SKM-1 (cell line): Measurements from ENCODE around the gene CAMKMT.

Experiments used
- DNase-seq: peaks from one replicate; lab custom pipeline; 2025; ENCODE audit not compliant: unreplicated experiment; lab: John Stamatoyannopoulos, UW

The CAMKMT gene

GRCh38 chr2:44767691-44768090, 405.9 kb downstream of the CAMKMT start:
- no peak for DNase-seq

- DNase-seq, result no peak
Observed at GRCh38 chr2:44768438-44769236, 406.9 kb downstream of the CAMKMT start.

GRCh38 chr2:44769349-44770011, 407.7 kb downstream of the CAMKMT start:
- DNase-seq, result no peak

GRCh38 chr2:44770221-44771195, 408.8 kb downstream of the CAMKMT start:
- DNase-seq, result no peak

- DNase-seq, result no peak
Observed at GRCh38 chr2:44771522-44771921, 409.8 kb downstream of the CAMKMT start.

GRCh38 chr2:44772131-44772530, 410.4 kb downstream of the CAMKMT start:
- DNase-seq, result no peak

GRCh38 chr2:44772669-44773378, 411.1 kb downstream of the CAMKMT start:
- no peak for DNase-seq

GRCh38 chr2:44774826-44775492, 413.2 kb downstream of the CAMKMT start:
- DNase-seq, result no peak

- DNase-seq, result no peak
Observed at GRCh38 chr2:44777036-44777435, 415.3 kb downstream of the CAMKMT start.

GRCh38 chr2:44777537-44777936, 415.8 kb downstream of the CAMKMT start:
- no peak for DNase-seq

GRCh38 chr2:44778221-44778654, 416.5 kb downstream of the CAMKMT start:
- DNase-seq, result no peak

GRCh38 chr2:44778671-44779476, 417.1 kb downstream of the CAMKMT start:
- DNase-seq, result peak; percentile 84

GRCh38 chr2:44779793-44780192, 418.0 kb downstream of the CAMKMT start:
- DNase-seq, result no peak

- no peak for DNase-seq
Observed at GRCh38 chr2:44780406-44780805, 418.7 kb downstream of the CAMKMT start.

GRCh38 chr2:44785433-44785832, 423.7 kb downstream of the CAMKMT start:
- no peak for DNase-seq

GRCh38 chr2:44786045-44786816, 424.5 kb downstream of the CAMKMT start:
- DNase-seq, result no peak

GRCh38 chr2:44786817-44787214, 425.1 kb downstream of the CAMKMT start:
- DNase-seq, result no peak

GRCh38 chr2:44787663-44788062, 425.9 kb downstream of the CAMKMT start:
- no peak for DNase-seq

- no peak for DNase-seq
Observed at GRCh38 chr2:44789446-44789845, 427.7 kb downstream of the CAMKMT start.
